GM23338 (cell line): Measurements from ENCODE around the gene NDUFS6. TPM values are rescaled to one million over a fixed set of nuclear protein-coding genes. Genes with fewer than 3 reads are reported as not detected.

Experiments
- ATAC-seq: fragments of 200-7000 bp; cut with Tn5 transposase; 3 replicates; pipeline ENCODE4 v1.9.1; 2020
- DNase-seq: peaks from one replicate; pipeline ENCODE4 v3.0.0-alpha.2; 2015; ENCODE audit warnings: low spot score
- H2AFZ ChIP-seq: fragments of 200-600 bp; sonication (generic); 2 replicates; pipeline ENCODE4 v1.8.0; 2016; ENCODE audit warnings: antibody characterized with exemption, mild to moderate bottlenecking, moderate library complexity
- H3F3A ChIP-seq: fragments of 200-600 bp; sonication (generic); replicated peaks from 2 replicates; pipeline ENCODE4 v1.8.0; 2017; ENCODE audit warnings: antibody characterized with exemption, mixed run types, low read depth
- H3K27ac ChIP-seq: fragments of 200-600 bp; sonication (generic); 2 replicates; pipeline ENCODE4 v1.6.1; 2016; ENCODE audit warnings: low read depth
- H3K27me3 ChIP-seq: fragments of 200-600 bp; sonication (generic); 2 replicates; pipeline ENCODE4 v1.8.0; 2016; ENCODE audit warnings: mild to moderate bottlenecking, mixed run types, moderate library complexity; ENCODE audit not compliant: insufficient read depth
- H3K36me3 ChIP-seq: fragments of 200-600 bp; sonication (generic); 2 replicates; pipeline ENCODE4 v1.8.0; 2016; ENCODE audit warnings: mild to moderate bottlenecking; ENCODE audit not compliant: insufficient read depth
- H3K4me1 ChIP-seq: fragments of 200-600 bp; sonication (generic); 2 replicates; pipeline ENCODE4 v1.8.0; 2016; ENCODE audit warnings: mild to moderate bottlenecking, moderate library complexity; ENCODE audit not compliant: insufficient read depth
- H3K4me2 ChIP-seq: fragments of 200-600 bp; sonication (generic); 2 replicates; pipeline ENCODE4 v1.7.1; 2017; ENCODE audit warnings: mixed run types
- H3K4me3 ChIP-seq: fragments of 200-600 bp; sonication (generic); 2 replicates; pipeline ENCODE4 v1.6.1; 2016; ENCODE audit warnings: mixed run types
- H3K79me2 ChIP-seq: fragments of 200-600 bp; sonication (generic); replicated peaks from 2 replicates; pipeline ENCODE4 v1.8.0; 2017; ENCODE audit warnings: mild to moderate bottlenecking; ENCODE audit not compliant: insufficient read depth
- H3K9me2 ChIP-seq: fragments of 200-600 bp; sonication (generic); 2 replicates; pipeline ENCODE4 v1.8.0; 2017; ENCODE audit not compliant: insufficient read depth
- H4K20me1 ChIP-seq: fragments of 200-600 bp; sonication (generic); replicated peaks from 2 replicates; pipeline ENCODE4 v1.8.0; 2017; ENCODE audit warnings: mild to moderate bottlenecking; ENCODE audit not compliant: insufficient read depth
- H3K27ac Mint-ChIP-seq: 2 replicates; pipeline ENCODE4 v1.8.0; 2020; ENCODE audit warnings: inconsistent platforms, mild to moderate bottlenecking, moderate library complexity, mixed read lengths
- H3K27me3 Mint-ChIP-seq: 3 replicates; pipeline ENCODE4 v1.8.0; 2022; ENCODE audit warnings: low read depth, mild to moderate bottlenecking, moderate library complexity, mixed read lengths, inconsistent platforms; ENCODE audit not compliant: insufficient read depth, poor library complexity
- H3K36me3 Mint-ChIP-seq: 3 replicates; pipeline ENCODE4 v1.8.0; 2021; ENCODE audit warnings: low read depth, mild to moderate bottlenecking, inconsistent platforms, moderate library complexity, mixed read lengths
- H3K4me1 Mint-ChIP-seq: 3 replicates; pipeline ENCODE4 v1.8.0; 2020; ENCODE audit warnings: mild to moderate bottlenecking, inconsistent platforms, mixed read lengths
- H3K4me3 Mint-ChIP-seq: 3 replicates; pipeline ENCODE4 v1.8.0; 2021; ENCODE audit warnings: moderate library complexity, mild to moderate bottlenecking, inconsistent platforms, mixed read lengths
- H3K9me3 Mint-ChIP-seq: 3 replicates; pipeline ENCODE4 v1.8.0; 2020; ENCODE audit warnings: moderate library complexity, mild to moderate bottlenecking, inconsistent platforms, mixed read lengths
- CREB1 ChIP-seq: fragments of 250-450 bp; sonication (Bioruptor Pico); IDR thresholded peaks from 2 replicates; pipeline ENCODE4 v1.5.0; 2020; ENCODE audit warnings: low read depth, mild to moderate bottlenecking, moderate library complexity
- CTCF ChIP-seq, 2 experiments: fragments of 200-600 bp in 1 of 2; sonication (generic) in 1 of 2; conservative IDR thresholded peaks; 2 replicates each; pipeline versions ENCODE4 v1.5.1 to v1.6.1; 2016 to 2017; ENCODE audit warnings: antibody characterized with exemption in 2 of 2, low read depth in 2 of 2, mild to moderate bottlenecking in 2 of 2, moderate library complexity in 1 of 2
- EZH2 ChIP-seq: fragments of 200-600 bp; sonication (generic); IDR thresholded peaks from one replicate; pipeline ENCODE4 v1.8.0; 2017; ENCODE audit warnings: antibody characterized with exemption, mild to moderate bottlenecking, low read depth; ENCODE audit not compliant: unreplicated experiment
- EZH2phosphoT487 ChIP-seq: fragments of 200-600 bp; sonication (generic); IDR thresholded peaks from one replicate; pipeline ENCODE4 v1.8.1; 2018; ENCODE audit warnings: antibody characterized with exemption; ENCODE audit not compliant: unreplicated experiment
- JUNB ChIP-seq: IDR thresholded peaks from one replicate; pipeline ENCODE4 v1.6.1; 2016; ENCODE audit warnings: antibody characterized with exemption; ENCODE audit not compliant: unreplicated experiment
- NANOG ChIP-seq: IDR thresholded peaks from 2 replicates; pipeline ENCODE4 v1.6.1; 2016; ENCODE audit warnings: antibody characterized with exemption, borderline replicate concordance
- POLR2AphosphoS5 ChIP-seq: IDR thresholded peaks from 2 replicates; pipeline ENCODE4 v1.6.1; 2016; ENCODE audit warnings: antibody characterized with exemption, low read depth
- REST ChIP-seq: IDR thresholded peaks from one replicate; pipeline ENCODE4 v1.6.1; 2018; ENCODE audit warnings: antibody characterized with exemption; ENCODE audit not compliant: unreplicated experiment
- STAT1 ChIP-seq: IDR thresholded peaks from one replicate; pipeline ENCODE4 v1.6.1; 2016; ENCODE audit warnings: antibody characterized with exemption; ENCODE audit not compliant: unreplicated experiment
- ZNF114 ChIP-seq: fragments of 250-450 bp; sonication (Bioruptor Pico); IDR thresholded peaks from 2 replicates; pipeline ENCODE4 v1.5.0; 2020; ENCODE audit warnings: mild to moderate bottlenecking, moderate library complexity
- ZNF331 ChIP-seq: fragments of 250-450 bp; sonication (Bioruptor Pico); IDR thresholded peaks from 2 replicates; pipeline ENCODE4 v1.5.0; 2020; ENCODE audit warnings: low read depth, mild to moderate bottlenecking, moderate library complexity
- polyA plus RNA-seq: library from polyadenylated mRNA; unstranded; fragments of >200 nt; fragmentation: Nextera tagmentation; extraction: Ambion mirVana; gene quantifications from 2 replicates; pipeline ENCODE4 v1.2.1, GENCODE V29; 2016
- total RNA-seq: library from RNA; depleted of rRNA; stranded (reverse); fragments of >200 nt; shearing (Covaris generic); gene quantifications from 2 replicates; pipeline ENCODE4 v1.2.3, GENCODE V29; 2014

The NDUFS6 gene
- total and polyA plus RNA-seq, 2 experiments from 2014 or later, result 94.8 to 289 TPM

- H3K9me3 Mint-ChIP-seq, result no peaks in the 10 kb centered on the region
- Histone ChIP-seq H3K4me2 (peak overlapping the region; percentile 48; the same call in 1 of the 2 replicates), H3K27ac (no peak overlapping the region), H3K27me3 (no peaks in the 10 kb centered on the region), H3K36me3 (no peaks in the 10 kb centered on the region), H3F3A (no peaks in the 10 kb centered on the region), H3K4me1 (peaks cover 20% of the 10 kb centered on the region), H3K79me2 (no peaks in the 10 kb centered on the region), H3K9me2 (no peaks in the 10 kb centered on the region), H2AFZ (no peak overlapping the region), H3K4me3 (no peak overlapping the region), H4K20me1 (no peaks in the 10 kb centered on the region)
- DNase-seq (no peak), ATAC-seq (no peak; the same call in 2 of the 3 replicates)
- no peak overlapping the region for H3K27ac Mint-ChIP-seq
- peaks cover 42% of the 10 kb centered on the region for H3K4me1 Mint-ChIP-seq
- peaks cover 9% of the 10 kb centered on the region for H3K27me3 Mint-ChIP-seq
- H3K36me3 Mint-ChIP-seq, result no peaks in the 10 kb centered on the region
- no peak for TF ChIP-seq EZH2phosphoT487
- no peak for TF ChIP-seq POLR2AphosphoS5
- no peak for TF ChIP-seq NANOG
- TF ChIP-seq STAT1, result no peak
- TF ChIP-seq EZH2, result no peak
- TF ChIP-seq CREB1 (CRISPR knock-in tag), result no peak
- TF ChIP-seq ZNF331, result no peak
- TF ChIP-seq JUNB, result no peak
- TF ChIP-seq CTCF (conservative IDR thresholded peaks at IDR 0.05; ENCODE audit: low read depth in 2 of 2), result no peak
- TF ChIP-seq REST, result no peak
- TF ChIP-seq ZNF114 (CRISPR knock-in tag), result no peak
- H3K4me3 Mint-ChIP-seq, result no peak overlapping the region
Observed at GRCh38 chr5:1834022-1834551, 32.9 kb downstream of the NDUFS6 start.
